AG04449 (cell line): Measurements from ENCODE around the gene PPP1R9B.

ENCODE experiments used
- CTCF ChIA-PET: fragments of 350-600 bp; formaldehyde crosslinking; extraction: SDS; loops from one replicate; lab custom pipeline; 2021; ENCODE audit warnings: antibody characterized with exemption; lab: Yijun Ruan, JAX
- POLR2A ChIA-PET: fragments of 400-600, 350-600 bp; formaldehyde crosslinking; extraction: SDS; loops from one replicate; lab custom pipeline; 2020; ENCODE audit warnings: antibody characterized with exemption, inconsistent platforms; lab: Yijun Ruan, JAX
- DNase-seq: peaks from one replicate; pipeline ENCODE4 v3.0.0-alpha.2; 2010; ENCODE audit warnings: low read depth, low spot score
- H3K4me3 ChIP-seq: 2 replicates; pipeline ENCODE4 v1.5.1; 2011; ENCODE audit warnings: low read depth, mild to moderate bottlenecking, control low read depth, low read length
- TF ChIP-seq, protein P1 (sequence below): IDR thresholded peaks from one replicate; pipeline ENCODE4 v1.5.1; 2011; ENCODE audit warnings: mild to moderate bottlenecking, moderate library complexity, low read length, control low read depth, inconsistent platforms; ENCODE audit not compliant: insufficient read depth; ENCODE audit errors: missing control alignments

The PPP1R9B gene

DNA sequence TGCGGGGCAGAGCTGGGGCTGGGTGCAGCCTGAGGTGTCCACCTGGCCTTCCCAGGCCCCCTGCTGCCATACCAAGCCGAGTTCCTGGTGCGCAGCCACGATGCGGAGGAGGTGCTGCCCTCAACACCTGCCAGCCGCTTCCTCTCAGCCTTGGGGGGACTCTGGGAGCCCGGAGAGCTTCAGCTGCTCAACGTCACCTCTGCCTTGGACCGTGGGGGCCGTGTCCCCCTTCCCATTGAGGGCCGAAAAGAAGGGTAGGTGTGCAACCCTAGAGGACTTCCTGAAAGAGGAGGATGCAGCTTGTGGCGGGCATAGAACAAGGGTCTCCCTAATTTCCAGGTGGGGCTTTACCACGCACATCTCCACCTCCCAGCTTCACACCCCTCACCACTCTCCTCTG is 17.8 kb upstream of the PPP1R9B start:
- H3K4me3 ChIP-seq: no peak overlapping the region
- DNase-seq: no peak
- POLR2A ChIA-PET: no interaction called here
- TF ChIP-seq, protein P1, sequence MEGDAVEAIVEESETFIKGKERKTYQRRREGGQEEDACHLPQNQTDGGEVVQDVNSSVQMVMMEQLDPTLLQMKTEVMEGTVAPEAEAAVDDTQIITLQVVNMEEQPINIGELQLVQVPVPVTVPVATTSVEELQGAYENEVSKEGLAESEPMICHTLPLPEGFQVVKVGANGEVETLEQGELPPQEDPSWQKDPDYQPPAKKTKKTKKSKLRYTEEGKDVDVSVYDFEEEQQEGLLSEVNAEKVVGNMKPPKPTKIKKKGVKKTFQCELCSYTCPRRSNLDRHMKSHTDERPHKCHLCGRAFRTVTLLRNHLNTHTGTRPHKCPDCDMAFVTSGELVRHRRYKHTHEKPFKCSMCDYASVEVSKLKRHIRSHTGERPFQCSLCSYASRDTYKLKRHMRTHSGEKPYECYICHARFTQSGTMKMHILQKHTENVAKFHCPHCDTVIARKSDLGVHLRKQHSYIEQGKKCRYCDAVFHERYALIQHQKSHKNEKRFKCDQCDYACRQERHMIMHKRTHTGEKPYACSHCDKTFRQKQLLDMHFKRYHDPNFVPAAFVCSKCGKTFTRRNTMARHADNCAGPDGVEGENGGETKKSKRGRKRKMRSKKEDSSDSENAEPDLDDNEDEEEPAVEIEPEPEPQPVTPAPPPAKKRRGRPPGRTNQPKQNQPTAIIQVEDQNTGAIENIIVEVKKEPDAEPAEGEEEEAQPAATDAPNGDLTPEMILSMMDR: no peak
- CTCF ChIA-PET: interaction anchor here (0.7 to 15.2 kb wide), 13 partner anchors 9 to 311 kb away, joined by 3 to 455 read pairs (median 5); partner anchors contain the start of genes PDK2 and TMEM92

DNA sequence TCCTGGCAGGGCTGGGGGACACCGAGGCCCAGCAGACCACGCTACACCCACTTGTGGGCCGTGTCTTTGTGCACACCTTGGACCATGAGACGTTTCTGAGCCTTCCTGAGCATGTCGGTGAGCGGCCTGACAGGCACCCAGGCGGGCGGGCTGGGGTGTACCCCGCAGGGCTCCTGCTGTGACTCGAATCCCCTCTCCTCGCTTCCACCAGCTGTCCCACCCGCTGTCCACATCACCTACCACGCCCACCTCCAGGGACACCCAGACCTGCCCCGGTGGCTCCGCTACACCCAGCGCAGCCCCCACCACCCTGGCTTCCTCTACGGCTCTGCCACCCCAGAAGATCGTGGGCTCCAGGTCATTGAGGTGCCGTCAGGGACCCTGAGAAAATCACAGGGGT is 16.9 kb upstream of the PPP1R9B start:
- POLR2A ChIA-PET: no interaction called here
- DNase-seq: no peak
- CTCF ChIA-PET: interaction anchor here (0.8 to 15.2 kb wide), 8 partner anchors 14 to 195 kb away, joined by 3 to 455 read pairs (median 6); partner anchors contain the start of gene TMEM92
- TF ChIP-seq, protein P1: no peak
- no peak overlapping the region for H3K4me3 ChIP-seq

DNA sequence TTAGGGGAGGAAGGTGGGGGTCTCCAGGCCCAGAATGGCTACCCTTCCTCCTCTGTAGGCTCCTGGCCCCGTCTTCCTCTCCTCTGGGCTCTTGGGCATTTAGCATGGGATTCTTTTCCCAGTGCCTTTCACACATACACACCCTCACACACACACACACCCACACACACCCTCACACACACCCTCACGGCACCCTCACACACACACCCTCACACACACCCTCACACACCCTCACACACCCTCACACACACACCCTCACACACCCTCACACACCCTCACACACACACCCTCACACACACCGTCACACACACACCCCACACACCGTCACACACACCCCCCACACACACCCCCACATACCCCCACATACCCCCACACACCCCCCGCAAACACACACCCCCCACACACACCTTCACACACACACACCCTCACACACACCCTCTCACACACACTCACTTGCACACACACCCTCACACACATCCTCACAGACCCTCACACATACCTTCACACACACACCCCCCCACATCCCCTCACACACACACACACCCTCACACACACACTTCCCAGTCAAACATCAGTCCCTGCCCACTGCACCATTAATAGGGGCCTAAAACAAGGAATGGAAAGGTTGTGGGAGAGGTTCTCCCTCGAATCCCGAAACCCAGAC is 16.2 kb upstream of the PPP1R9B start:
- no peak overlapping the region for H3K4me3 ChIP-seq
- TF ChIP-seq, protein P1: no peak
- POLR2A ChIA-PET: interaction anchor here (0.6 to 1.6 kb wide), 3 partner anchors 10 to 132 kb away, joined by 3 to 5 read pairs (median 3); partner anchors contain the start of gene COL1A1
- DNase-seq: no peak
- CTCF ChIA-PET: interaction anchor here (0.6 to 15.2 kb wide), 12 partner anchors 9 to 128 kb away, joined by 3 to 455 read pairs (median 4); partner anchors contain the start of genes PDK2 and TMEM92

DNA sequence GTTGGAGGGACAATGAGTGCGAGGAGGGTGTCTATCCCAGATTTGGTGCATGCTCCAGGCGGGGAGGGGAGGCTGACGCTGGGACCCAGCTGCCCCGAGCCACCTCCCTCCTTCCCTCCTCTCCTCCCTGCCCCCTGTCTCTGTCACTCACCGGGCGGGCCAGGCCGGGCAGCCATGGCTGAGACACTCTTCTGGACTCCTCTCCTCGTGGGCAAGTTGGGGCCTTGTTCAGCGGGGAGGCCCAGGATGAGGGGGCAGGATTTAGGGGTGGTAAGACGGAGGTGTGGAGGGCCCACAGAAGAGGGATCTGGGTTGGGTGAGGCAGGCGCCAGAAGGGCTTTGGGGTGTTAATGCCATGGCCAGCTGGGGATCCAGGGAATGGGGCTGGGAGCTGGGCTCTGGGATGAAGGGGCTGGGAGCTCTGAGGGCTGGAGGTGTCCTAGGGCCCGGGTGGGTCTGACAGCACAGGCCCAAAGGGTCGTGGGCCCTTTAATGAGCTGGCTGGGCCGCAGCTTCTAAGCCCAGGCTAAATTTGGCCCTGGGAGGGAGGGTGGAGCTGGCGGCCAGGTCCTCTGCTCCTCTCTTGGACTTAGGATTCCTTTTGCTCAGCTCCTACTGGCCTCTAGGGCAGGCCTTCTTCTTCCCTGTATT is 15.5 kb upstream of the PPP1R9B start, which contains the start of gene SGCA:
TSS of gene SGCA (plus strand) at position 139 of the 651 bp plus-strand sequence. CDS start at position 175, 36 bp downstream.
- no peak within 1 kb of the TSS for H3K4me3 ChIP-seq
- TF ChIP-seq, protein P1: no peak
- no peak for DNase-seq
- ChIA-PET POLR2A (interaction anchor here (0.6 to 1.6 kb wide), 3 partner anchors 11 to 133 kb away, joined by 3 to 5 read pairs (median 3); partner anchors contain the start of gene COL1A1), CTCF (interaction anchor here (0.6 to 15.2 kb wide), 14 partner anchors 9 to 202 kb away, joined by 3 to 455 read pairs (median 4); partner anchors contain the start of genes PDK2 and TMEM92)

DNA sequence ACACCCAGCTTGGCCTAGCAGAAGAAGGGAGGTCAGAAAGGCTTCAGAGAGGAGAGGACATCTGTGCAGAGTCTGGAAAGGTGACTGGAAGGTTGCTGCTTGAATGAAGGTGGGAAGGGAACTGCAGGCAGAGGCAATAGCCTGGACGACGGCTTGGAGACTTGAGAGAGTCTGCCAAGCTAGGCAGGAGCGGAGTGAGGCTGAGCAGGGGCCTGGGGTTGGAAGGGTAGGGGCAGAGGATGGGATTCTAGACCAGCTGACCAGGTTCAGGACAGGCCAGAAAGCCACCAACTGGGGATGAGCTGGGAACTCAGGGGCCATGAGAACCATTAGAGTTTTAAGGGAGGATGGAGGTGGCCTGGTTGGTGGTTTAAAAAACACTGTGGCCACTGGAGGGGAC is 15.0 kb upstream of the PPP1R9B start:
- no peak overlapping the region for H3K4me3 ChIP-seq
- POLR2A ChIA-PET: interaction anchor here (1.6 kb wide), 1 partner anchor 11 kb away, joined by 5 read pairs; no protein-coding TSS in a partner anchor
- CTCF ChIA-PET: interaction anchor here (0.8 to 15.2 kb wide), 12 partner anchors 8 to 203 kb away, joined by 3 to 455 read pairs (median 4); partner anchors contain the start of genes PDK2 and TMEM92
- TF ChIP-seq, protein P1: no peak
- no peak for DNase-seq

DNA sequence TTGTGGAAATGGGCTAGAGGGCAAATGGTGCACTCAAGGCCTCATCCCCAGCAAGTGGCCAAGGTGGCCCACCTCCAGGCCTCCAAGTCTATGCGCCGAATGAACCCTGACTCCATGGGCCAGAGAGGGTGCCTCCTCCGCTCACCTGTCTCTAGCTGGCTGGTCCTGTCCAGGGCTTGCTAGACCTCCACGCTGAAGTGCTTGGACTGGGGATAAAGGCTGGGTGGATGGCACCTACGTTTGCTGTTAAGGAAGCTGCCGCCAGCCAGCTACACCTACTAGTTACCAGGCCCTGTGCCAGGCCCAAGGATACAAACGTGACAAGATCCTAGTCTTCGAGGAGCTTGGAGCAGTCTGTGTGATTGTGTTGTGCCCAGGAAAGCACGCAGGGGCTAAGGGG is 14.6 kb upstream of the PPP1R9B start:
- TF ChIP-seq, protein P1: no peak
- no peak for DNase-seq
- POLR2A ChIA-PET: interaction anchor here (1.6 kb wide), 1 partner anchor 12 kb away, joined by 5 read pairs; no protein-coding TSS in a partner anchor
- CTCF ChIA-PET: interaction anchor here (0.6 to 15.2 kb wide), 10 partner anchors 9 to 203 kb away, joined by 3 to 455 read pairs (median 6); partner anchors contain the start of genes PDK2 and TMEM92
- no peak overlapping the region for H3K4me3 ChIP-seq
